Mucosa of rectum (tissue), 2 donors: ENCODE data around the gene DAD1.
"Not testable (repeated sequence)": the region's sequence is repeated elsewhere in the genome, so short reads cannot be mapped to it uniquely, and the experiment has no call there.

ENCODE experiments used
- H3K27ac ChIP-seq, 2 donors: one replicate each; pipeline ENCODE4 v1.7.0; 2013; ENCODE audit warnings: inconsistent platforms in 2 of 2, low read depth in 2 of 2, low read length in 2 of 2
- H3K27me3 ChIP-seq, 2 donors: one replicate each; pipeline ENCODE4 v1.7.0; 2013; ENCODE audit warnings: low read length in 2 of 2; ENCODE audit not compliant: control insufficient read depth in 2 of 2, insufficient read depth in 2 of 2
- H3K36me3 ChIP-seq, 2 donors: one replicate each; pipeline ENCODE4 v1.7.0; 2013; ENCODE audit warnings: low read length in 2 of 2; ENCODE audit not compliant: control insufficient read depth in 2 of 2, insufficient read depth in 2 of 2
- H3K4me1 ChIP-seq, 2 donors: one replicate each; pipeline ENCODE4 v1.7.0; 2013; ENCODE audit warnings: low read length in 2 of 2, mild to moderate bottlenecking in 1 of 2; ENCODE audit not compliant: control insufficient read depth in 2 of 2, insufficient read depth in 2 of 2
- H3K4me3 ChIP-seq, 2 donors: one replicate each; pipeline ENCODE4 v1.7.0; 2013; ENCODE audit warnings: low read length in 2 of 2
- H3K9ac ChIP-seq, 2 donors: one replicate each; pipeline ENCODE4 v1.7.0; 2013; ENCODE audit warnings: low read length in 2 of 2, low read depth in 1 of 2, mild to moderate bottlenecking in 1 of 2
- H3K9me3 ChIP-seq, 2 donors: one replicate each; pipeline ENCODE4 v1.7.0; 2013; ENCODE audit warnings: low read length in 2 of 2; ENCODE audit not compliant: control insufficient read depth in 2 of 2
- donor health status: healthy.
- donor health status: Normal muscosa, but diverticular disease.

DAD1 gene

GRCh38 chr14:22547948-22548750 is 40.9 kb downstream of the DAD1 start:
- H3K36me3 ChIP-seq = no peaks in the 10 kb centered on the region
- no peaks in the 10 kb centered on the region for H3K27me3 ChIP-seq
- peaks cover 22 to 29% of the 10 kb centered on the region in 2 donors for H3K4me1 ChIP-seq
- no peaks in the 10 kb centered on the region for H3K9me3 ChIP-seq
- peak overlapping the region in 1 of 2 donors; percentile 47 for H3K9ac ChIP-seq
- no peak overlapping the region for H3K4me3 ChIP-seq
- peak overlapping the region in 1 of 2 donors; percentile 78 for H3K27ac ChIP-seq

- H3K27me3 ChIP-seq = no peaks in the 10 kb centered on the region
- H3K9ac ChIP-seq = peak overlapping the region in 1 of 2 donors; percentile 47
- H3K9me3 ChIP-seq = no peaks in the 10 kb centered on the region
- peaks cover 22 to 29% of the 10 kb centered on the region in 2 donors for H3K4me1 ChIP-seq
- H3K36me3 ChIP-seq = no peaks in the 10 kb centered on the region
- peak overlapping the region; percentile 74 to 78 for H3K27ac ChIP-seq
- H3K4me3 ChIP-seq = no peak overlapping the region
Observed at GRCh38 chr14:22547313-22547947, 41.6 kb downstream of the DAD1 start.

GRCh38 chr14:22546722-22547071 is 42.3 kb downstream of the DAD1 start:
- Histone ChIP-seq H3K4me3 (no peak overlapping the region), H3K27ac (peak overlapping the region; percentile 74 to 78), H3K9me3 (no peaks in the 10 kb centered on the region), H3K9ac (peak overlapping the region in 1 of 2 donors; percentile 26), H3K27me3 (no peaks in the 10 kb centered on the region), H3K36me3 (no peaks in the 10 kb centered on the region), H3K4me1 (peaks cover 22 to 26% of the 10 kb centered on the region in 2 donors)

- H3K4me3 ChIP-seq = no peak overlapping the region
- H3K36me3 ChIP-seq = no peaks in the 10 kb centered on the region
- peak overlapping the region; percentile 9 to 36 for H3K9ac ChIP-seq
- H3K27me3 ChIP-seq = no peaks in the 10 kb centered on the region
- H3K9me3 ChIP-seq = no peaks in the 10 kb centered on the region
- H3K27ac ChIP-seq = peak overlapping the region; percentile 74 to 78
- peaks cover 22 to 26% of the 10 kb centered on the region in 2 donors for H3K4me1 ChIP-seq
Observed at GRCh38 chr14:22545842-22546721, 42.9 kb downstream of the DAD1 start.

- peaks cover 14 to 20% of the 10 kb centered on the region in 2 donors for H3K4me1 ChIP-seq
- no peaks in the 10 kb centered on the region for H3K9me3 ChIP-seq
- H3K4me3 ChIP-seq = no peak overlapping the region
- no peak overlapping the region for H3K9ac ChIP-seq
- peak overlapping the region in 1 of 2 donors; percentile 78 for H3K27ac ChIP-seq
- no peaks in the 10 kb centered on the region for H3K27me3 ChIP-seq
- no peaks in the 10 kb centered on the region for H3K36me3 ChIP-seq
Observed at GRCh38 chr14:22544881-22545420, 44.1 kb downstream of the DAD1 start.

GRCh38 chr14:22544406-22544805 is 44.6 kb downstream of the DAD1 start:
- no peaks in the 10 kb centered on the region for H3K27me3 ChIP-seq
- H3K4me3 ChIP-seq = no peak overlapping the region
- H3K36me3 ChIP-seq = no peaks in the 10 kb centered on the region
- no peaks in the 10 kb centered on the region for H3K9me3 ChIP-seq
- no peak overlapping the region for H3K9ac ChIP-seq
- peaks cover 12 to 15% of the 10 kb centered on the region in 2 donors for H3K4me1 ChIP-seq
- H3K27ac ChIP-seq = no peak overlapping the region

GRCh38 chr14:22543570-22544357 is 45.3 kb downstream of the DAD1 start:
- not testable (repeated sequence) for H3K4me3 ChIP-seq, H3K27me3 ChIP-seq, H3K36me3 ChIP-seq, H3K27ac ChIP-seq, H3K9ac ChIP-seq, H3K9me3 ChIP-seq
- peaks cover 12 to 15% of the 10 kb centered on the region in 2 donors for H3K4me1 ChIP-seq

GRCh38 chr14:22542360-22542759 is 46.7 kb downstream of the DAD1 start:
- H3K9ac ChIP-seq = no peak overlapping the region
- no peak overlapping the region for H3K27ac ChIP-seq
- no peak overlapping the region for H3K4me3 ChIP-seq
- no peaks in the 10 kb centered on the region for H3K9me3 ChIP-seq
- H3K36me3 ChIP-seq = no peaks in the 10 kb centered on the region
- peaks cover 5 to 10% of the 10 kb centered on the region in 2 donors for H3K4me1 ChIP-seq
- H3K27me3 ChIP-seq = no peaks in the 10 kb centered on the region

GRCh38 chr14:22541721-22542120 is 47.3 kb downstream of the DAD1 start:
- H3K4me1 ChIP-seq = peaks cover under 1 to 4% of the 10 kb centered on the region in 2 donors

More at GRCh38 chr14:22541721-22542120, 47.3 kb downstream of the DAD1 start:
- H3K27me3 ChIP-seq = no peaks in the 10 kb centered on the region
- H3K9ac ChIP-seq = no peak overlapping the region
- no peak overlapping the region for H3K27ac ChIP-seq
- H3K9me3 ChIP-seq = no peaks in the 10 kb centered on the region
- no peaks in the 10 kb centered on the region for H3K36me3 ChIP-seq
- no peak overlapping the region for H3K4me3 ChIP-seq
